D721Med (cell line): ENCODE data around the gene DTHD1.

ENCODE experiments used
- DNase-seq: peaks from one replicate; pipeline ENCODE4 v3.0.0; 2011; ENCODE audit warnings: low spot score; ENCODE audit not compliant: insufficient read length
- FAIRE-seq: peaks from 2 replicates; lab custom pipeline; 2011; peaks lifted over from hg19 to GRCh38; lab: Jason Lieb, UNC
- CTCF ChIP-seq: IDR thresholded peaks from 2 replicates; pipeline ENCODE4 v1.5.1; 2012; ENCODE audit warnings: mild to moderate bottlenecking, control low read depth; ENCODE audit not compliant: insufficient read depth; ENCODE audit errors: missing control alignments

DTHD1 gene

GRCh38 chr4:36324808-36325207, 43.4 kb downstream of the DTHD1 start:
- no peak for TF ChIP-seq CTCF
- DNase-seq (no peak), FAIRE-seq (no peak)

DNA sequence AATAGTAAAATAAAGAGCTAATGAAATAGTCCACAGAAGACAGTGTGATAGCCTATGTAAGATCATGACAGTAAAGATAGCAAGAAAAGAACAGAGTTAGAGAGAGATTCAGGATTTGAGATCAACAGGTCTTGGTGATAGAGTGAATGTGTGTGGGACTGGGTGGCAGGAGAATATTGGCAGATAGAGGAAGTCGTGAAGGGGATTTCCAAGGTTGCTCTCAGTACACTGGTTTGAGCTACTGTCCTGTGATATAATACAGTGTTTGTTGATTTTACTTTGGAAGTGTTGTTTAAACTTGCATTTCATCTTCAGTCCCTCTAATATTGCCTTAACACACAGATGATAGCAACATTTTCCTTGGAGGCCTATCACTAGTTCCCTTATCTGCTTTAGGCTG, 44.1 kb downstream of the DTHD1 start:
- FAIRE-seq (no peak), DNase-seq (no peak)
- TF ChIP-seq CTCF: no peak

- no peak for DNase-seq
- no peak for TF ChIP-seq CTCF
- no peak for FAIRE-seq
Measured at GRCh38 chr4:36325926-36326325, 44.5 kb downstream of the DTHD1 start.

DNA sequence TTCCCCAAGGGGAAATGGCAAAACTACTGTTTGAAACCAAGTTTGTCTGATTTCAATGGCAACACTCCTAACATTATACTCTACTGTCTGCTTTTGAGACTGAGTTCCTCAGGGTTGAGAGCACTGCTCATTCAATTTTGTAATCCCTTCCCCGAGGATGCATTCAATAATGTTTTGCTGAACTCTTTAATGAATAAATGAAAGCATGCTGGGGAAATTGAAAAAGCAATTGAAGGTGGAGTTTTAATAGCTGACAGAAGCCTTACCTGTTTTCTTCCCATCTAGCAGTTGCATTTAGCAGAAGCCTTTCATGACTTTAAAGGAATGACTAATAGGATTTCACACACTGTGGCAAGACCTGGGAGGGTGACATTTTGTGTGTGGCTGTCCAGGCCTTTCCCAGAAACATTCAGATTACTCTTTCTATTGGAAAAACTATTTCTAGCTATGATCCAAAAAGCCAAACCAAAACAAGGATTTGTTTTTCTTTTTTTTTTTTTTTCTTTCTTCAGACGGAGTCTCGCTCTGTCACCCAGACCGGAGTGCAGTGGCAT, 45.1 kb downstream of the DTHD1 start:
- no peak for TF ChIP-seq CTCF
- no peak for FAIRE-seq
- DNase-seq: no peak

- no peak for TF ChIP-seq CTCF
- no peak for FAIRE-seq
- no peak for DNase-seq
Measured at GRCh38 chr4:36327400-36327799, 46.0 kb downstream of the DTHD1 start.

DNA sequence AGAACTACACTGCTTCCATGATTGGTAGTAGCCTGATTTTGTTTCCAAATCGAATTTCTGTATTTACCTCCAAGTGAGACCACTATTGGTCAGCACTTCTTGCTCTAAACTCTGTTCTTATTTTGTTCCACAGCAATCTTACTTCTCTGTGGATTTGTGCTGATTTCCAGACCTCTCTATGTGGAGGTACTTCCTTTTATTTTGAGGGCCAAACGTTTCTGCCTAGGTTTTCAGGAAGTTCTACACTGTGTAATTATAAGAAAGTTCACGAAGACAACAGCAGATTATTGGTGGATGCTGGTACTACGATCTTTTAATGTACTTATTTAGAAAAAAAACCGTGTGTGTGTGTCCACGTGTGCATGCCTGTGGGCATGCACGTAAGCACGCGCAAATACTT, 46.7 kb downstream of the DTHD1 start:
- DNase-seq: no peak
- no peak for FAIRE-seq
- no peak for TF ChIP-seq CTCF

- no peak for TF ChIP-seq CTCF
- FAIRE-seq: no peak
- DNase-seq: no peak
Measured at GRCh38 chr4:36329228-36329627, 47.8 kb downstream of the DTHD1 start.
